Colonic mucosa (tissue), 4 donors: Measurements from ENCODE around the gene KCNS3. TPM values are rescaled to one million over a fixed set of nuclear protein-coding genes. Genes with fewer than 3 reads are reported as not detected.

Experiments
- DNase-seq: peaks from one replicate; pipeline ENCODE4 v3.0.0-alpha.2; 2020
- H3K27ac ChIP-seq: fragments of 200-600 bp; one replicate; pipeline ENCODE4 v1.8.0; 2021
- H3K27me3 ChIP-seq: fragments of 200-600 bp; one replicate; pipeline ENCODE4 v1.8.0; 2021
- H3K36me3 ChIP-seq: fragments of 200-600 bp; one replicate; pipeline ENCODE4 v1.8.0; 2021
- H3K4me1 ChIP-seq: fragments of 200-600 bp; one replicate; pipeline ENCODE4 v1.8.0; 2021; ENCODE audit warnings: mild to moderate bottlenecking
- H3K4me3 ChIP-seq: fragments of 200-600 bp; one replicate; pipeline ENCODE4 v1.8.0; 2021
- H3K9ac ChIP-seq, 2 donors: one replicate each; pipeline ENCODE4 v1.7.0; 2013; ENCODE audit warnings: control low read depth in 2 of 2, low read depth in 2 of 2, low read length in 2 of 2
- H3K9me3 ChIP-seq: fragments of 200-600 bp; one replicate; pipeline ENCODE4 v1.8.0; 2021
- intact Hi-C: fragments of 100-400 bp; cut with DNase I; formaldehyde crosslinking; loops from one replicate; pipeline ENCODE4 v1.14.1; 2022
- total RNA-seq, 2 donors: library from RNA; stranded (reverse); fragmentation: NEBNext Ultra II Directional in 1 of 2; extraction: Animal tissue kit (Norgen Biotek cat#: 25700) in 1 of 2; gene quantifications; one replicate each; pipeline ENCODE4 v1.2.1, GENCODE V29; 2021
- TF ChIP-seq, protein P1 (sequence below): fragments of 200-600 bp; IDR thresholded peaks from one replicate; pipeline ENCODE4 v1.8.0; 2022; ENCODE audit warnings: antibody characterized with exemption, mild to moderate bottlenecking
- donor health status: healthy.
- donor health status: DM: no; HTN: no; CAD: no.
- donor health status: DM: no; HTN: no; CAD: no.

The KCNS3 gene
- total RNA-seq, 2 donors from 2014 or later, result 10.7 to 17.5 TPM

DNA sequence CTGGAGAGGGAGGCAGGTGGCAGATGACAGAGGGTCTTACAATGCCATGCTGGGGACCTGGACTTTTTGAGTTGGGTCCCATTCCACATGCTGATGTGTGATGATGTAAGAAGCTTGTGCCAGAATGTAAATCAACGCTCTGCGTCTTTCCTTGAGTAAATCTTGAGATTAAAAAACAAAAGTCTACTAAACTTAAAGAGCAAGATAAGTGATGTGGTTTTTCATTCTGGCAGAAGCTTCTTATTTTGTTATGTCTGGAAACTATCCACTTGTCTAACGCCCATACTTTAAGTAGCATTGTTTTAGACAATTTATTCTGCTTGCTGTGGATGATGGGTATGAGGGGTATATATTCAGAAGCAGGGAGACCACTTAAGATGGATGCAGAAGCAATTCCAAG is 94.5 kb downstream of the KCNS3 start:
- TF ChIP-seq, protein P1, sequence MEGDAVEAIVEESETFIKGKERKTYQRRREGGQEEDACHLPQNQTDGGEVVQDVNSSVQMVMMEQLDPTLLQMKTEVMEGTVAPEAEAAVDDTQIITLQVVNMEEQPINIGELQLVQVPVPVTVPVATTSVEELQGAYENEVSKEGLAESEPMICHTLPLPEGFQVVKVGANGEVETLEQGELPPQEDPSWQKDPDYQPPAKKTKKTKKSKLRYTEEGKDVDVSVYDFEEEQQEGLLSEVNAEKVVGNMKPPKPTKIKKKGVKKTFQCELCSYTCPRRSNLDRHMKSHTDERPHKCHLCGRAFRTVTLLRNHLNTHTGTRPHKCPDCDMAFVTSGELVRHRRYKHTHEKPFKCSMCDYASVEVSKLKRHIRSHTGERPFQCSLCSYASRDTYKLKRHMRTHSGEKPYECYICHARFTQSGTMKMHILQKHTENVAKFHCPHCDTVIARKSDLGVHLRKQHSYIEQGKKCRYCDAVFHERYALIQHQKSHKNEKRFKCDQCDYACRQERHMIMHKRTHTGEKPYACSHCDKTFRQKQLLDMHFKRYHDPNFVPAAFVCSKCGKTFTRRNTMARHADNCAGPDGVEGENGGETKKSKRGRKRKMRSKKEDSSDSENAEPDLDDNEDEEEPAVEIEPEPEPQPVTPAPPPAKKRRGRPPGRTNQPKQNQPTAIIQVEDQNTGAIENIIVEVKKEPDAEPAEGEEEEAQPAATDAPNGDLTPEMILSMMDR, result no peak
- intact Hi-C loops, result no loop called here
- no peak overlapping the region for H3K27ac ChIP-seq
- no peak overlapping the region for H3K9ac ChIP-seq
- H3K4me1 ChIP-seq, result no peaks in the 10 kb centered on the region
- no peak overlapping the region for H3K4me3 ChIP-seq
- no peaks in the 10 kb centered on the region for H3K36me3 ChIP-seq
- no peaks in the 10 kb centered on the region for H3K9me3 ChIP-seq
- no peaks in the 10 kb centered on the region for H3K27me3 ChIP-seq
- DNase-seq, result no peak

- Histone ChIP-seq H3K4me1 (no peaks in the 10 kb centered on the region), H3K27ac (no peak overlapping the region), H3K9me3 (no peaks in the 10 kb centered on the region), H3K27me3 (no peaks in the 10 kb centered on the region), H3K9ac (no peak overlapping the region), H3K4me3 (no peak overlapping the region), H3K36me3 (no peaks in the 10 kb centered on the region)
- no peak for DNase-seq
- intact Hi-C loops, result no loop called here
- TF ChIP-seq, protein P1, result no peak
Observed at GRCh38 chr2:17975401-17975800, 96.9 kb downstream of the KCNS3 start.

- DNase-seq, result no peak
Observed at GRCh38 chr2:17976871-17977746, 98.6 kb downstream of the KCNS3 start.

DNA sequence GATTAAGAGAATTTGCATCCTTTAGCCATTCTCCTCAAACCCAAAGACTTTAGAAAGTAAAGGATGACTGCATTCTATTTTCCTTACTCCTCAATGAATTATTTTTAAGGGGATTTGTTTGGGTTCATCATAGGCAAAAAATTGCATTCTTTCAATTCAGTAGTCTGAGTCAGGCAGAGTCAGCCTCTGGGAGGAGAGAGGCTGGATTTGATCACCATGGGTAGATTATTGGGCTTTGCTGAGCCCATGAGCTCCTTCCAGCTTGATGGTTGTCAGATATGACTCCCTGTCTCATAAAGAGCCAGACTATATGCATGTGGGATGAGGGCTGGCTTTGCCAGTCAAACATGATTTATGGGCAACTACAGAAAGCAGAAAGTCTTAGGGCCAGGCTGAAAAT is 101.2 kb downstream of the KCNS3 start:
- intact Hi-C loops, result no loop called here
- no peak for DNase-seq
- TF ChIP-seq, protein P1, result no peak
- no peak overlapping the region for H3K4me3 ChIP-seq
- no peaks in the 10 kb centered on the region for H3K4me1 ChIP-seq
- no peak overlapping the region for H3K9ac ChIP-seq
- no peaks in the 10 kb centered on the region for H3K9me3 ChIP-seq
- no peaks in the 10 kb centered on the region for H3K27me3 ChIP-seq
- no peak overlapping the region for H3K27ac ChIP-seq
- no peaks in the 10 kb centered on the region for H3K36me3 ChIP-seq

More at GRCh38 chr2:17976871-17977746, 98.6 kb downstream of the KCNS3 start:
- H3K9ac ChIP-seq, result no peak overlapping the region
- H3K36me3 ChIP-seq, result no peaks in the 10 kb centered on the region
- no peak overlapping the region for H3K27ac ChIP-seq
- intact Hi-C loops, result no loop called here
- no peak overlapping the region for H3K4me3 ChIP-seq
- H3K27me3 ChIP-seq, result no peaks in the 10 kb centered on the region
- H3K4me1 ChIP-seq, result no peaks in the 10 kb centered on the region
- no peaks in the 10 kb centered on the region for H3K9me3 ChIP-seq
- TF ChIP-seq, protein P1, result no peak

DNA sequence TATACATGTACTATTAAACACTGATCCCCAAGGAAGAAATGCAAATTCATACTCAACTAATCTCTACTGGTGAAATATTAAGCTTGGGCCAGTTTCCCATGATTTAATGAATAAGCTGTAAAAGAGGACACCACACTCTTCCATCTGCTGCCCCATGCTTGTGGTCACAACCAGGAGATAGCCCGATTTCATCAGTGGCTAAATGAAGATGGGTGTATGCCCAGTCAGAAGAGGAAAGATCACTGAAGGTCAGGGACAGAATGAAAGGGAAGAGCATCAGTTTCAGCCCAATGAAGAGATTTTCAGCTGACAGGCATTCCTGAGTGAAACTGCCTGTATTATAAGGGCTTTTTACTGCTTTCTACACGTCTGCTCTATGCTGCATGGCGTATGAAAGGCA is 103.5 kb downstream of the KCNS3 start:
- Histone ChIP-seq H3K9ac (no peak overlapping the region), H3K36me3 (no peaks in the 10 kb centered on the region), H3K9me3 (no peaks in the 10 kb centered on the region), H3K27ac (no peak overlapping the region), H3K27me3 (no peaks in the 10 kb centered on the region), H3K4me1 (no peaks in the 10 kb centered on the region), H3K4me3 (no peak overlapping the region)
- intact Hi-C loops, result no loop called here
- TF ChIP-seq, protein P1, result no peak
- DNase-seq, result no peak

Other genes starting within 250 kb of the KCNS3 start
- 10 to 100 TPM; 23.3 to 25.2 TPM for gene SMC6, start 124.9 kb upstream of the KCNS3 start, total RNA-seq
- gene GEN1, start 124.5 kb upstream of the KCNS3 start, total RNA-seq, result 10 to 100 TPM; 13.1 to 30.0 TPM
- not detected for gene MSGN1, start 62.2 kb upstream of the KCNS3 start, total RNA-seq